HEK293 (cell line): ENCODE data around the gene RBFOX2.

Source experiments
- MYNN ChIP-seq: fragments of 450-650 bp; formaldehyde crosslinking; IDR thresholded peaks from 2 replicates; pipeline ENCODE4 v1.5.1; 2016; ENCODE audit warnings: missing biosample characterization, missing genetic modification characterization, borderline replicate concordance
- RBAK ChIP-seq: fragments of 450-650 bp; formaldehyde crosslinking; IDR thresholded peaks from 2 replicates; pipeline ENCODE4 v1.5.1; 2016; ENCODE audit warnings: missing biosample characterization, missing genetic modification characterization
- YY1 ChIP-seq: fragments of 450-650 bp; formaldehyde crosslinking; IDR thresholded peaks from 2 replicates; pipeline ENCODE4 v1.5.1; 2018; ENCODE audit warnings: missing biosample characterization, missing genetic modification characterization
- ZIC2 ChIP-seq: fragments of 450-650 bp; formaldehyde crosslinking; IDR thresholded peaks from 2 replicates; pipeline ENCODE4 v1.5.1; 2016; ENCODE audit warnings: missing biosample characterization, missing genetic modification characterization
- ZNF133 ChIP-seq: fragments of 450-650 bp; formaldehyde crosslinking; IDR thresholded peaks from 2 replicates; pipeline ENCODE4 v1.5.1; 2016; ENCODE audit warnings: missing biosample characterization, missing genetic modification characterization
- ZNF211 ChIP-seq: fragments of 450-650 bp; formaldehyde crosslinking; IDR thresholded peaks from 2 replicates; pipeline ENCODE4 v1.5.1; 2016; ENCODE audit warnings: low read depth, missing biosample characterization, missing genetic modification characterization
- ZNF23 ChIP-seq: fragments of 450-650 bp; formaldehyde crosslinking; IDR thresholded peaks from 2 replicates; pipeline ENCODE4 v1.5.1; 2016; ENCODE audit warnings: missing biosample characterization, missing genetic modification characterization, borderline replicate concordance
- ZNF391 ChIP-seq: fragments of 450-650 bp; formaldehyde crosslinking; IDR thresholded peaks from 2 replicates; pipeline ENCODE4 v1.5.1; 2016; ENCODE audit warnings: low read depth, missing biosample characterization, missing genetic modification characterization, borderline replicate concordance
- ZNF785 ChIP-seq: fragments of 450-650 bp; formaldehyde crosslinking; IDR thresholded peaks from 2 replicates; pipeline ENCODE4 v1.5.1; 2016; ENCODE audit warnings: missing biosample characterization, missing genetic modification characterization
- TF ChIP-seq, protein P1 (sequence below): fragments of 450-650 bp; formaldehyde crosslinking; IDR thresholded peaks from 2 replicates; pipeline ENCODE4 v1.5.1; 2016; ENCODE audit warnings: missing biosample characterization, missing genetic modification characterization
- TF ChIP-seq, protein P2 (sequence below): fragments of 450-650 bp; formaldehyde crosslinking; IDR thresholded peaks from 2 replicates; pipeline ENCODE4 v1.5.1; 2016; ENCODE audit warnings: missing biosample characterization, missing genetic modification characterization

DNA sequence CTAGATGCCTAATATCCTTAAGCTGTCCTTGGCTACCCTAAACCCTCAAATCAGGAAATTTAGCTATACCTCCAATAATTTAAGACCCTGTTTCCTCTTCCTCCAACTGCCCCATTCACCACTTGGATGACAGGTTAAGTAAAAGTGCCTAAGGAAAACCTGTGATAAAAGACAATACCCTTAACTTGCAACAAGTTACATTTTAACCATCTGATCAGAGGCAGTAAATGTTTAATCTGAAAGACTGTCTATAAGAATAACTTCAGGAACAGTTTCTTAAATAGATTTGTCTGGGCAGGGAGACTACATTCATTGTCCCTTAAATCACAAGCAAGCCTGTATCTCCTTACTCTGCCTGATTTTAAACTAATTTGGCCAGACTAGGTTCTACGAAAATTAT lies 181.8 kb downstream of the RBFOX2 start:
- TF ChIP-seq ZNF211 (tag by site-specific recombination) (no peak), YY1 (tag by site-specific recombination) (no peak), ZNF133 (tag by site-specific recombination) (no peak), ZNF23 (no peak), ZNF785 (tag by site-specific recombination) (no peak), ZIC2 (tag by site-specific recombination) (no peak), MYNN (tag by site-specific recombination) (no peak), RBAK (tag by site-specific recombination) (no peak), ZNF391 (tag by site-specific recombination) (no peak)
- TF ChIP-seq, protein P1, sequence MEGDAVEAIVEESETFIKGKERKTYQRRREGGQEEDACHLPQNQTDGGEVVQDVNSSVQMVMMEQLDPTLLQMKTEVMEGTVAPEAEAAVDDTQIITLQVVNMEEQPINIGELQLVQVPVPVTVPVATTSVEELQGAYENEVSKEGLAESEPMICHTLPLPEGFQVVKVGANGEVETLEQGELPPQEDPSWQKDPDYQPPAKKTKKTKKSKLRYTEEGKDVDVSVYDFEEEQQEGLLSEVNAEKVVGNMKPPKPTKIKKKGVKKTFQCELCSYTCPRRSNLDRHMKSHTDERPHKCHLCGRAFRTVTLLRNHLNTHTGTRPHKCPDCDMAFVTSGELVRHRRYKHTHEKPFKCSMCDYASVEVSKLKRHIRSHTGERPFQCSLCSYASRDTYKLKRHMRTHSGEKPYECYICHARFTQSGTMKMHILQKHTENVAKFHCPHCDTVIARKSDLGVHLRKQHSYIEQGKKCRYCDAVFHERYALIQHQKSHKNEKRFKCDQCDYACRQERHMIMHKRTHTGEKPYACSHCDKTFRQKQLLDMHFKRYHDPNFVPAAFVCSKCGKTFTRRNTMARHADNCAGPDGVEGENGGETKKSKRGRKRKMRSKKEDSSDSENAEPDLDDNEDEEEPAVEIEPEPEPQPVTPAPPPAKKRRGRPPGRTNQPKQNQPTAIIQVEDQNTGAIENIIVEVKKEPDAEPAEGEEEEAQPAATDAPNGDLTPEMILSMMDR, result no peak
- TF ChIP-seq, protein P2, sequence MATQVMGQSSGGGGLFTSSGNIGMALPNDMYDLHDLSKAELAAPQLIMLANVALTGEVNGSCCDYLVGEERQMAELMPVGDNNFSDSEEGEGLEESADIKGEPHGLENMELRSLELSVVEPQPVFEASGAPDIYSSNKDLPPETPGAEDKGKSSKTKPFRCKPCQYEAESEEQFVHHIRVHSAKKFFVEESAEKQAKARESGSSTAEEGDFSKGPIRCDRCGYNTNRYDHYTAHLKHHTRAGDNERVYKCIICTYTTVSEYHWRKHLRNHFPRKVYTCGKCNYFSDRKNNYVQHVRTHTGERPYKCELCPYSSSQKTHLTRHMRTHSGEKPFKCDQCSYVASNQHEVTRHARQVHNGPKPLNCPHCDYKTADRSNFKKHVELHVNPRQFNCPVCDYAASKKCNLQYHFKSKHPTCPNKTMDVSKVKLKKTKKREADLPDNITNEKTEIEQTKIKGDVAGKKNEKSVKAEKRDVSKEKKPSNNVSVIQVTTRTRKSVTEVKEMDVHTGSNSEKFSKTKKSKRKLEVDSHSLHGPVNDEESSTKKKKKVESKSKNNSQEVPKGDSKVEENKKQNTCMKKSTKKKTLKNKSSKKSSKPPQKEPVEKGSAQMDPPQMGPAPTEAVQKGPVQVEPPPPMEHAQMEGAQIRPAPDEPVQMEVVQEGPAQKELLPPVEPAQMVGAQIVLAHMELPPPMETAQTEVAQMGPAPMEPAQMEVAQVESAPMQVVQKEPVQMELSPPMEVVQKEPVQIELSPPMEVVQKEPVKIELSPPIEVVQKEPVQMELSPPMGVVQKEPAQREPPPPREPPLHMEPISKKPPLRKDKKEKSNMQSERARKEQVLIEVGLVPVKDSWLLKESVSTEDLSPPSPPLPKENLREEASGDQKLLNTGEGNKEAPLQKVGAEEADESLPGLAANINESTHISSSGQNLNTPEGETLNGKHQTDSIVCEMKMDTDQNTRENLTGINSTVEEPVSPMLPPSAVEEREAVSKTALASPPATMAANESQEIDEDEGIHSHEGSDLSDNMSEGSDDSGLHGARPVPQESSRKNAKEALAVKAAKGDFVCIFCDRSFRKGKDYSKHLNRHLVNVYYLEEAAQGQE, result no peak
